IMR-90 (cell line): ENCODE data around the gene RIPOR3.

Experiments used
- CEBPB ChIP-seq: IDR thresholded peaks from 2 replicates; pipeline ENCODE4 v1.6.1; 2012; ENCODE audit warnings: low read depth, low read length, improper control_type of control experiment
- MAFK ChIP-seq: IDR thresholded peaks from 2 replicates; pipeline ENCODE4 v1.6.1; 2012; ENCODE audit warnings: low read depth, low read length, improper control_type of control experiment
- POLR2A ChIP-seq: IDR thresholded peaks from 2 replicates; pipeline ENCODE4 v1.6.1; 2012; ENCODE audit warnings: mild to moderate bottlenecking, low read depth, low read length
- RAD21 ChIP-seq: IDR thresholded peaks from 2 replicates; pipeline ENCODE4 v1.6.1; 2012; ENCODE audit warnings: low read length, improper control_type of control experiment
- RCOR1 ChIP-seq: IDR thresholded peaks from 2 replicates; pipeline ENCODE4 v1.6.1; 2012; ENCODE audit warnings: mild to moderate bottlenecking, low read length, improper control_type of control experiment; ENCODE audit not compliant: insufficient replicate concordance
- TF ChIP-seq, protein P1 (sequence below): conservative IDR thresholded peaks from 2 replicates; pipeline ENCODE4 v1.5.1; 2012; ENCODE audit warnings: mild to moderate bottlenecking, low read depth, low read length, improper control_type of control experiment
- TF ChIP-seq, protein P2 (sequence below): fragments of 150-350 bp; IDR thresholded peaks from 2 replicates; pipeline ENCODE4 v1.6.1; 2017; ENCODE audit warnings: mild to moderate bottlenecking, antibody characterized with exemption, low read length, low read depth

DNA sequence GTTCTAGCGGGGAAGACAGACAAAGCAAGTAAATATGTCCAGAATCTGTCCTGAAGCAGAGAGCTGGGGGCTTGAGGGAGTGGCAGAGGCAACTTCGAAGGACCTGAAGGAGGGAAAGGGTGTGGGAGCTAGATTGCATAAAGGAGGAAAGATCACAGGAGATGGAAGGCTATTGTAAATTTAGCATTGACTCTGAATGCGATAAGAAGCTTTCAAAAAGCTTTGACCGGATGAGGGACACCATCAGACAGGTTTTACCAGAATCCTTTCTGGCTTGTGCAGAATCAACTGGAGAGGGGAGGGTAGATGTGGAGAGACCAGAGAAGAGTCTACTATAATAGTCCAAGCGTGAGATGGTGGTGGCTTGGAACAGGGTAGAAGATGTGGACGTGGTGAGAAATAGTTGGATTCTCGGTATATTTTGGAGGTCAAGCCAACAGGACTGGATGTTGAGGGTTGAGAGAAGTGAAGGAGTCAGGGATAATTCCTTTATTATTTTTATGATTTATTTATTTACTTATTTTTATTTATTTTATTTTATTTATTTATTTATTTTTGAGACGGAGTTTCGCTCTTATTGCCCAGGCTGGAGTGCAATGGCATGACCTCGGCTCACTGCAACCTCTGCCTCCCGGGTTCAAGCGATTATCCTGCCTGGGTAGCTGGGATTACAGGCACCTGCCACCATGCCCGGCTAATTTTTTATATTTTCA lies 19.9 kb upstream of the RIPOR3 start:
- TF ChIP-seq, protein P1, sequence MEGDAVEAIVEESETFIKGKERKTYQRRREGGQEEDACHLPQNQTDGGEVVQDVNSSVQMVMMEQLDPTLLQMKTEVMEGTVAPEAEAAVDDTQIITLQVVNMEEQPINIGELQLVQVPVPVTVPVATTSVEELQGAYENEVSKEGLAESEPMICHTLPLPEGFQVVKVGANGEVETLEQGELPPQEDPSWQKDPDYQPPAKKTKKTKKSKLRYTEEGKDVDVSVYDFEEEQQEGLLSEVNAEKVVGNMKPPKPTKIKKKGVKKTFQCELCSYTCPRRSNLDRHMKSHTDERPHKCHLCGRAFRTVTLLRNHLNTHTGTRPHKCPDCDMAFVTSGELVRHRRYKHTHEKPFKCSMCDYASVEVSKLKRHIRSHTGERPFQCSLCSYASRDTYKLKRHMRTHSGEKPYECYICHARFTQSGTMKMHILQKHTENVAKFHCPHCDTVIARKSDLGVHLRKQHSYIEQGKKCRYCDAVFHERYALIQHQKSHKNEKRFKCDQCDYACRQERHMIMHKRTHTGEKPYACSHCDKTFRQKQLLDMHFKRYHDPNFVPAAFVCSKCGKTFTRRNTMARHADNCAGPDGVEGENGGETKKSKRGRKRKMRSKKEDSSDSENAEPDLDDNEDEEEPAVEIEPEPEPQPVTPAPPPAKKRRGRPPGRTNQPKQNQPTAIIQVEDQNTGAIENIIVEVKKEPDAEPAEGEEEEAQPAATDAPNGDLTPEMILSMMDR = no peak
- TF ChIP-seq RCOR1 (no peak), CEBPB (no peak), MAFK (no peak), POLR2A (no peak), RAD21 (no peak)
- TF ChIP-seq, protein P2, sequence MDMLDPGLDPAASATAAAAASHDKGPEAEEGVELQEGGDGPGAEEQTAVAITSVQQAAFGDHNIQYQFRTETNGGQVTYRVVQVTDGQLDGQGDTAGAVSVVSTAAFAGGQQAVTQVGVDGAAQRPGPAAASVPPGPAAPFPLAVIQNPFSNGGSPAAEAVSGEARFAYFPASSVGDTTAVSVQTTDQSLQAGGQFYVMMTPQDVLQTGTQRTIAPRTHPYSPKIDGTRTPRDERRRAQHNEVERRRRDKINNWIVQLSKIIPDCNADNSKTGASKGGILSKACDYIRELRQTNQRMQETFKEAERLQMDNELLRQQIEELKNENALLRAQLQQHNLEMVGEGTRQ = no peak
